GM23248 (cell line): ENCODE data around the gene SLC7A8. TPM values are rescaled to one million over a fixed set of nuclear protein-coding genes. Genes with fewer than 3 reads are reported as not detected.

Source experiments
- DNase-seq: peaks from one replicate; pipeline ENCODE4 v3.0.0-alpha.2; 2015
- H2AFZ ChIP-seq: fragments of 200-600 bp; sonication (generic); 2 replicates; pipeline ENCODE4 v1.6.1; 2016; ENCODE audit warnings: antibody characterized with exemption
- H3F3A ChIP-seq: fragments of 200-600 bp; sonication (generic); 2 replicates; pipeline ENCODE4 v1.6.1; 2016; ENCODE audit warnings: mild to moderate bottlenecking, antibody characterized with exemption, mixed run types; ENCODE audit not compliant: insufficient read depth
- H3K27ac ChIP-seq: fragments of 200-600 bp; sonication (generic); 2 replicates; pipeline ENCODE4 v1.5.1; 2016; ENCODE audit warnings: mild to moderate bottlenecking
- H3K27me3 ChIP-seq: fragments of 200-600 bp; sonication (generic); replicated peaks from 2 replicates; pipeline ENCODE4 v1.6.1; 2016; ENCODE audit warnings: mild to moderate bottlenecking; ENCODE audit not compliant: insufficient read depth
- H3K36me3 ChIP-seq: fragments of 200-600 bp; sonication (generic); 2 replicates; pipeline ENCODE4 v1.6.1; 2016; ENCODE audit warnings: low read depth, mild to moderate bottlenecking
- H3K4me1 ChIP-seq: fragments of 200-600 bp; sonication (generic); 2 replicates; pipeline ENCODE4 v1.6.1; 2016; ENCODE audit warnings: mild to moderate bottlenecking; ENCODE audit not compliant: insufficient read depth
- H3K4me2 ChIP-seq: fragments of 200-600 bp; sonication (generic); one replicate; pipeline ENCODE4 v1.6.1; 2016; ENCODE audit warnings: mild to moderate bottlenecking; ENCODE audit not compliant: unreplicated experiment
- H3K4me3 ChIP-seq: fragments of 200-600 bp; sonication (generic); 2 replicates; pipeline ENCODE4 v1.5.1; 2016; ENCODE audit warnings: mild to moderate bottlenecking
- H3K79me2 ChIP-seq: fragments of 200-600 bp; sonication (generic); 2 replicates; pipeline ENCODE4 v1.6.1; 2016; ENCODE audit warnings: mild to moderate bottlenecking; ENCODE audit not compliant: insufficient read depth
- H3K9ac ChIP-seq: fragments of 200-600 bp; sonication (generic); 2 replicates; pipeline ENCODE4 v1.6.1; 2016; ENCODE audit warnings: mild to moderate bottlenecking
- H3K9me2 ChIP-seq: fragments of 200-600 bp; sonication (generic); 2 replicates; pipeline ENCODE4 v1.6.1; 2016; ENCODE audit warnings: mixed run types, mild to moderate bottlenecking, moderate library complexity; ENCODE audit not compliant: insufficient read depth
- H3K9me3 ChIP-seq: fragments of 200-600 bp; sonication (generic); one replicate; pipeline ENCODE4 v1.6.1; 2017; ENCODE audit warnings: low read depth
- H4K20me1 ChIP-seq: fragments of 200-600 bp; sonication (generic); 2 replicates; pipeline ENCODE4 v1.6.0; 2016; ENCODE audit not compliant: insufficient read depth
- EZH2 ChIP-seq: fragments of 200-600 bp; sonication (generic); IDR thresholded peaks from 2 replicates; pipeline ENCODE4 v1.6.1; 2018; ENCODE audit warnings: antibody characterized with exemption, mild to moderate bottlenecking; ENCODE audit not compliant: insufficient read depth, poor library complexity, severe bottlenecking
- EZH2phosphoT487 ChIP-seq: fragments of 200-600 bp; sonication (generic); IDR thresholded peaks from 2 replicates; pipeline ENCODE4 v1.6.1; 2018; ENCODE audit warnings: antibody characterized with exemption, moderate library complexity, mild to moderate bottlenecking, low read depth; ENCODE audit not compliant: insufficient read depth
- WGBS, 2 experiments: methylation state at CpG; one replicate each; pipeline ENCODE4 v1.1.6; 2015 to 2017; ENCODE audit warnings: low lambda C conversion rate in 2 of 2, low coverage in 1 of 2; ENCODE audit errors: missing lambda C conversion rate in 2 of 2; 5-methylcytosine and 5-hydroxymethylcytosine counted together
- in situ Hi-C: fragments of 300-500 bp; cut with MboI; formaldehyde crosslinking; loops from 2 replicates; pipeline ENCODE4 v1.15.0; 2020
- polyA plus RNA-seq: library from polyadenylated mRNA; unstranded; fragments of >200 nt; fragmentation: Nextera tagmentation; extraction: Ambion mirVana; gene quantifications from 2 replicates; pipeline ENCODE4 v1.2.1, GENCODE V29; 2016
- total RNA-seq: library from RNA; depleted of rRNA; stranded (reverse); fragments of >200 nt; shearing (Covaris generic); gene quantifications from 2 replicates; pipeline ENCODE4 v1.2.3, GENCODE V29; 2014

The SLC7A8 gene
- total and polyA plus RNA-seq, 2 experiments from 2014 or later: 6.7 to 9.9 TPM

DNA sequence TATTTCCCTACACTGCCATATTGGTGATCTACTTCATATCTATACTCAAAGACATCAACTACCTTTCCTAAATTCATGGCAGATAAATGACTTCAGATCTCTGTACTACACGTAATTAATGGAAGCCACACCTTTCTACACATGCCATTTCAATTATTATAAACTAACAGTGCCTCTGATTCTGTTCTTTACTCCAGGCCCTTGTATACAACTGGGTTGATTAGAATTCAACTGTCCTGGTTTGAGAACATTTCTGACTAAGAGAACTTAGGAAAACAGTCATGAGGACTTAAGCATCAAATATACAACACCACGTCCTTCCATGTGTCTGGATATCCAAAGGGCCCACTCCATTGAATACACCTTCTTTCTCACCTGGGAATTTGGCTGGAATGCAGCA lies 90.4 kb downstream of the SLC7A8 start:
- in situ Hi-C loops: no loop called here
- Histone ChIP-seq H3K9me3 (no peaks in the 10 kb centered on the region), H3K4me1 (peaks cover 30% of the 10 kb centered on the region), H2AFZ (no peak overlapping the region), H3K9ac (peak overlapping the region; percentile 94), H3K36me3 (peaks cover 45% of the 10 kb centered on the region), H3K4me3 (peak overlapping the region; percentile 98), H3F3A (peaks cover 25% of the 10 kb centered on the region), H3K27me3 (no peaks in the 10 kb centered on the region), H3K79me2 (peaks cover 91% of the 10 kb centered on the region), H4K20me1 (peaks cover 8% of the 10 kb centered on the region; the same call in 1 of the 2 replicates), H3K9me2 (no peaks in the 10 kb centered on the region), H3K4me2 (peak overlapping the region; percentile 98), H3K27ac (no peak overlapping the region)
- 49 to 51% methylated on average over 2 of the region's 2 CpGs for WGBS, 2 experiments
- DNase-seq: no peak
- no peak for TF ChIP-seq EZH2phosphoT487
- no peak for TF ChIP-seq EZH2

DNA sequence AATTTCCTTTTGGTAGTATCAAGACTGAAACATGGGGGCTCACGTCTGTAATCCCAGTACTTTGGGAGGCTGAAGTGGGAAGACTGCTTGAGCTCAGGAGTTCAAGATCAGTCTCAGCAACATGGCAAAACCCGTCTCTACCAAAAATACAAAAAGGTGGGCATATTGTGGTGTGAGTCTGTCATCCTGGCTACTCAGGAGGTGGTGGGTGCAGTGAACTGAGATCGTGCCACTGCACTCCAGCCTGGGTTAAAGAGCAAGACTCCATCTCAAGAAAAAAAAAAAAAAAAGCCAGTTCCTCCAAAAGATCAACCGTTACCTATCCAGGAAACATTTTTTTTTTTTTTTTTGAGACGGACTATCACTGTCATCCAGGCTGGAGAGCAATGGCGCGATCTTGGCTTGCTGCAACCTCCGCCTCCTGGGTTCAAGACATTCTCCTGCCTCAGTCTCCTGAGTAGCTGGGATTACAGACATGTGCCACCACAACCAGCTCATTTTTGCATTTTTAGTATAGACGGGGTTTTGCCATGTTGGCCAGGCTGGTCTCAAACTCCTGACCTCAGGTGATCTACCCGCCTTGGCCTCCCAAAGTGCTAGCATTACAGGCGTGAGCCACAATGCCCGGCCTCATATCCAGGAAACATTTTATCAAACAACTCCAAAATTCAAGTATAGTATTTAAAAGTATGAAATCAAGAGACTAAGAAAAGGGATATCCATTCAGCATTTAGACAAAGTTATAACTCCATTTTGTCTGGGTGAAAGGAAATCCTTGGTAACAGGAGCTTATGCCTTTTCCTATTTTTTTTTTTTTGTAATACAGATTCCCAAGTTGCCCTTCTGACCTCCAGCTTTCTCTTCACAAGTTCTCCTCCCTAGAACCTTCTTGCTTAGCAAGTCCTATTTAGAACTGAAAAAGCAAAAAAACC lies 91.9 kb downstream of the SLC7A8 start:
- Histone ChIP-seq H3K79me2 (peaks cover 91% of the 10 kb centered on the region), H3K4me2 (no peak overlapping the region), H3K27ac (no peak overlapping the region), H3K9ac (no peak overlapping the region), H3K4me3 (no peak overlapping the region), H3K4me1 (peaks cover 18% of the 10 kb centered on the region), H4K20me1 (no peaks in the 10 kb centered on the region), H3K9me2 (no peaks in the 10 kb centered on the region), H2AFZ (no peak overlapping the region), H3K36me3 (peaks cover 50% of the 10 kb centered on the region), H3F3A (peaks cover 40% of the 10 kb centered on the region), H3K9me3 (no peaks in the 10 kb centered on the region), H3K27me3 (no peaks in the 10 kb centered on the region)
- 85 to 90% methylated on average over 11 to 12 of the region's 12 CpGs for WGBS, 2 experiments
- in situ Hi-C loops: no loop called here
- TF ChIP-seq EZH2: no peak
- TF ChIP-seq EZH2phosphoT487: no peak
- no peak for DNase-seq

DNA sequence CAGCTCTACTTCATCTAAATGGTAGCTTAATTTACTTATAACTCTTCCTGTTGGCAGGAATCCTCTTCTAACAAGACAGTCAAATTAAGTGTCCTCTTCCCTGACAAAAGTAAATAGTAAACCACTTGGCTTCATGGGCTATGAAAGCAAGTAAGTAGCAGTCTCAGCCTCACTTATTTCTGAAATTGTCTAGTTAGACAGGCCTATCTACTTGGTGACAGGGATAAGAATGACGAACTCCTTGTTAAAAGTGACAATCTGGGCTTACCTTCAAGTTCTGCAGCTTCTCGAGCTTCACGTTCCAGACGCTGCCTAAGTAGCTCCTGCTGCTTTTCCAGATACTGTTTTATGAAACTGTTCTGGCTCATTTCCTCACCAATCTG lies 93.2 kb downstream of the SLC7A8 start:
- H3K79me2 ChIP-seq: peaks cover 90% of the 10 kb centered on the region
- no peak overlapping the region for H3K9ac ChIP-seq
- H3K4me1 ChIP-seq: peaks cover 28% of the 10 kb centered on the region
- no peak for DNase-seq
- H2AFZ ChIP-seq: no peak overlapping the region
- H4K20me1 ChIP-seq: 0 out of 2 replicates have a peak, but pooled peaks cover 3% of the 10 kb centered on the region
- no peaks in the 10 kb centered on the region for H3K9me3 ChIP-seq
- H3F3A ChIP-seq: peaks cover 46% of the 10 kb centered on the region
- no peak overlapping the region for H3K27ac ChIP-seq
- in situ Hi-C loops: no loop called here
- no peak overlapping the region for H3K4me3 ChIP-seq
- no peaks in the 10 kb centered on the region for H3K9me2 ChIP-seq
- 66 to 74% methylated on average over 4 of the region's 4 CpGs for WGBS, 2 experiments
- peaks cover 60% of the 10 kb centered on the region for H3K36me3 ChIP-seq
- no peaks in the 10 kb centered on the region for H3K27me3 ChIP-seq
- no peak overlapping the region for H3K4me2 ChIP-seq
- TF ChIP-seq EZH2phosphoT487 (no peak), EZH2 (no peak)

DNA sequence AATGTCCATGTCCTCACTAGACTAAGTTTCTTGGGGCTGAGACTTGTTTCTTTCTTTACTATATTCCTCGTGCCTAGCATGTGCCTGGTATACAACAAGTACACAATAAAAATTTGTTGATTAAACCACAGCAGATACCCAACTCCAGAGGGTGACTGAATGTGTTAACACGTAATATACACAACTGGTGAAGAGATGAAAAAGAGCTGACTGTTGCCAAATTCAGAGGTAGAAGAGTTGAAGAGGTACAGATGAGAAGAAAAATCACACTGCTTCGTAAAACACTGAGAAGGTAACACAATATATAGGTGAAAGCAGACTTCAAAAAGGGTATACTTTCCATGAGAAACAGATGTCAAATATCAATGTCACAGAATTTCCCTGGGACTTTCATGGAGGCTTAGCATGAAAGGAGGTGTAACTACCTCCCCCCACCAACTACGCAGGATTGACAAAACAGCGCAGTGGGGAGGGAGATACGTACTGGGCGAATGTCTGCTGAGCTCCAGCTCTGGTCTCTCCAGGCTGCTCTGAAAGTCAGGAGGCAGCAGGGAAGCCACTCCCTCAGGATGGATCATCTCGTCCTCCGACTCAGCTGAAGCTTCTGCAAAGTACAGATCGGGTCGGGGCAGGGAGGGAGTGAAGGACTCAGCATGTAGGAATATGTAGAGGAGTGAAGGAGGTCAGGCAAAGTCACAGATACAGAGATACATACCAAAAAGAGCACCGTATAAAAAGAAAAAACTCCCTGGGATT lies 93.8 kb downstream of the SLC7A8 start:
- WGBS, 2 experiments: 90 to 93% methylated on average over 12 of the region's 12 CpGs
- no peaks in the 10 kb centered on the region for H3K9me2 ChIP-seq
- H3K27ac ChIP-seq: no peak overlapping the region
- peaks cover 92% of the 10 kb centered on the region for H3K79me2 ChIP-seq
- DNase-seq: no peak
- no peaks in the 10 kb centered on the region for H3K9me3 ChIP-seq
- in situ Hi-C loops: no loop called here
- H3K4me2 ChIP-seq: no peak overlapping the region
- H3K9ac ChIP-seq: no peak overlapping the region
- H3K4me1 ChIP-seq: peaks cover 33% of the 10 kb centered on the region
- H3F3A ChIP-seq: peaks cover 52% of the 10 kb centered on the region
- no peak overlapping the region for H3K4me3 ChIP-seq
- no peaks in the 10 kb centered on the region for H3K27me3 ChIP-seq
- TF ChIP-seq EZH2phosphoT487: no peak
- no peak for TF ChIP-seq EZH2
- H2AFZ ChIP-seq: no peak overlapping the region
- peaks cover 65% of the 10 kb centered on the region for H3K36me3 ChIP-seq
- H4K20me1 ChIP-seq: 0 out of 2 replicates have a peak, but pooled peaks cover 3% of the 10 kb centered on the region
